GM18502 (cell line): ENCODE results near the gene TVP23A.
"Not testable (repeated sequence)": the region's sequence is repeated elsewhere in the genome, so short reads cannot be mapped to it uniquely, and the experiment has no call there.

Source experiments
- ATAC-seq: cut with Tn5 transposase; IDR thresholded peaks from one replicate; pipeline ENCODE4 v1.9.1; 2021; ENCODE audit warnings: mild to moderate bottlenecking; ENCODE audit not compliant: unreplicated experiment, poor library complexity

The TVP23A gene

DNA sequence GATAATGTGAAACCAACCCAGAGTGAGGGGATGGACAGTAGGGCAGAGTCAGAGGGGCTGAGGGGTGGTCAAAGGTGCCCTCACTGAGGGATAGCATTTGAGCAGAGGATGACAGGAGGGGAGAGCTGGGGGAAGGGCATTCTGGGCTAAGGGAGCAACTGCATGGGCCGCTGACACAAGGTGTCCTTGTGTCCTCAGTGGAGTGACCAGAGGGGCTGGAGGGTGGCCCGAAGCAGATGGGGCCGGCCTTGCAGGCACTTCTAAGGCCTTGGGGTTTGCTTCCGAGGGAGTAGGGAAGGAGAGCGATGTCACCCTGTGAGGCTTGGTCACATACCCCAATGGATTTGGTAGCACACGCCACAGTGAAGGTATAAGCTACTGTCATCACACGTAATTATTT, 64.9 kb downstream of the TVP23A start:
- ATAC-seq, result no peak

DNA sequence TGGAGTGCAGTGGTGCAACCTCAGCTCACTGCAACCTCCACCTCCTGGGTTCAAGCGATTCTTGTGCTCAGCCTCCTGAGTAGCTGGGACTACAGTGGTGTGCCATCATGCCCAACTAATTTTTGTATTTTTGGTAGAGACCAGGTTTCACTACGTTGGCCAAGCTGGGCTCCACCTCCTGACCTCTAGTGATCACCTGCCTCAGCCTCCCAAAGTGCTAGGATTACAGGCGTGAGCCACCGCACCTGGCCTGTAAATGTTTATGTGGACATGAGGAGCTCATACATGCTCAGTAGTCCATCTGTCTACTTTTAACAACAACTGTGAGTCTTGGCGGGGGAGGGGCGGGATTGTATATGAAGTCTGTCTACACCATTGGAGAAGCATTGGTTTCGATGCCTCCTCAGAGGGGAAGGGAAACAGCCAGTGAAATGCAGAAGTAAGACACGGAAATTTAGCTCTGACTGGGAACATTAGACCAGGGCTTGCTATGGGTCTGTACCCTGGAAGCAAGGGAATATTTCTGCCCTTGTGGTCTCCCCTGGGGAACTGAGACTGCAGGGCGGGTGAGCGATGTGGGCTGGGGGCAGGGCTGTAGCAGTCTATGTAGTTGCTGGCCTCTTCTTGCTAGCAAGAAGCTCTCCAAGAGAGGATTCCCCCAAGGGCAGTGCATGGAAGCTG, 65.6 kb downstream of the TVP23A start:
- ATAC-seq, result peak; percentile 74

DNA sequence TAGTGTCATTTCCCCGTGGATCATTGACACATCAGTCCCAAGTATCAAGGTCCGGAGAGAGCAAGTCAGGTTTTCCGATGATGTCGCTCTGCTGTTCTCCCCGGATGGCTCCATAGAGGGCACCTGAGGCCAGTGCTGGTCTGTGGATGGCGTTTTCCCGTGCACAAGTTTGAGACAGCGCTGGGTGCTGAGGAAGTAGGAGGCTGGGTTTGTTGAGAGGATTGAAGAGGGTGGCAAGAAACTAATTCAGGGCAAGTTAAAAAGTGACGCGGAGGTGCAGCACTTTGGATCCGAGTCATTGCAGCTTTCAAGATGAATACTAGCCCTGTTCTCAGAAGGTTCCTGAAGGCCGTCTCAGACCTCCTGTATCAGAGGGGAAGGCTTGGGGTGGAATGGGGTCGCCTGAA, 67.3 kb downstream of the TVP23A start:
- ATAC-seq, result no peak

GRCh38 chr16:10750793-10751192, 67.8 kb downstream of the TVP23A start:
- no peak for ATAC-seq

GRCh38 chr16:10745841-10746240, 72.8 kb downstream of the TVP23A start:
- no peak for ATAC-seq

DNA sequence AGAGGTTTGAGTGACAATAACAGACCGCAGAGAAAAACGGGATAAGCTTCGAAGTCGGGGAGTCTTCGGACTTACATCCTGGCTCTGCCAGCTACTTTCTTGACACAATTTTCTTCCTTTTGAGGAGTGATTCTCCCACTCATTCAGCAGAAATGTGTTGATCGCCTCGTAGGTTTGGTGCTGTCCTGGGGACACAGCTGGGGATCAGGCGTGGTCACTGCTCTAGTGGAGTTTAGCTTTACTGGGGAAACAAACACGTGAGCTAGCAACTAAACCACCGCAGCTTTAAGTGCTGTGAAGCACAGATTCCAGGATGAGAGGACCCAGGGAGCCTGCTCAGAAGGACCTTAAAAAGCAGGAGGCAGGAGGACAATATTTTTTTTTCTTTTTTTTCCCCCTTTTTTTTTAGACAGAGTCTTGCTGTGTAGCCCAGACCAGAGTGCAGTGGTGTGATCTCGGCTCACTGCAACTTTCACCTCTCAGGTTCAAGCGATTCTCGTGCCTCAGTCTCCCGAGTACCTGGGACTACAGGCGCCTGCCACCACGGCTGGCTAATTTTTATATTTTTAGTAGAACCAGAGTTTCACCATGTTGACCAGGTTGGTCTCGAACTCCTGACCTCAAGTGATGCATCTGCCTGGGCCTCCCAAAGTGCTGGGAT, 74.1 kb downstream of the TVP23A start:
- no peak for ATAC-seq

DNA sequence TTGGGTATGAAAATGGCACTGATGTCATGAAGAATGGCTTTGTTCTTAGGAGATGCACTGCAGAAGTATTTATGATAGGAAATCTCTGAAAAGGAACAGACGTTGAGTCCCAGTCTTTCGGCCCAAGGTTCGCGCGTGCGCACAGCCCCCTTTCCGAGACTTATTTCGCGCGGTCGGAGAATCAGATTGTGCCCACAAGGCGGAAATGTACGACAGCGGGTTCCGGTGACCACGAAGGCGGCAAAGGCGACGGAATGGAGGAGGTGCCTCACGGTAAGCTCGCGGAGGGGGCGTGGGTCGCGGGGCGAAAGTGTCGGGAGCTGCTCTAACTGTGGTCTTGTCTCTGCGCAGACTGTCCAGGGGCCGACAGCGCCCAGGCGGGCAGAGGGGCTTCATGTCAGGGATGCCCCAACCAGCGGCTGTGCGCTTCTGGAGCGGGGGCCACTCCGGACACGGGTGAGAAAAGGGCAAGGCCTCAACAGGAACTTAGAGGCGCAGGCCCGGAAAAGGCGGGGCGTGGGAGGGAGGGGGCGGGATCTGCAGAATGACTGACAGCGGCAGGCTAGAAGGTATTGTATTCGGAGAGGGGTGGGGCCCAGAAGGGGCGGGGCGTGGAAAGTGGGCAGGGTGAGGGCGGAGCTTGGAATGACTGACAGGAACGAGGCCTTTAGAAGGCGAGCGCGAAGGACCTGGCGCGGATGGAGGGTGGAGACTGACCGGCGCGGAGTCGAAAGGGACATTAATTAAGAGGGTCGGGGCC, 74.8 kb downstream of the TVP23A start, which contains the start of gene NUBP1:
TSS of gene NUBP1 (plus strand) at position 233 of the 760 bp plus-strand sequence. CDS start at position 255, 22 bp downstream.
- ATAC-seq, result peak; percentile 82

DNA sequence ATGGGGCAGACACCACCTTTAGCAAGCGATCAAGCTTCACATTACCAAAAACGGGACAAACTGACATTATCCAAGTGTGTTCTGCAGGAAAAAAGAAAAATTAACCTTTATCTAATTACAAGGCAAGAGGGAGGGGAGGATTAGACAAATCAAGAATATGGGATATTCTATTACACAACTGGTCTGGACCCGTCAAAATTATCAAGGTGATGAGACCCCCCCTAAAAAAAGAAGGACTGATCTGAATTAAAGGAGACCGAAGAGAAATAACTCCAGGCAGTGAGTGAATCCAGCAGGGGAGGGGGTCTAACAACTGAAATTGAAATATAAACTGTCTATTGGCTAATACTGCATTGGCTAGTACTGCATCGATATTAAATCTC, 75.4 kb downstream of the TVP23A start:
- no peak for ATAC-seq

GRCh38 chr16:10741844-10742243, 76.8 kb downstream of the TVP23A start:
- ATAC-seq, result no peak

DNA sequence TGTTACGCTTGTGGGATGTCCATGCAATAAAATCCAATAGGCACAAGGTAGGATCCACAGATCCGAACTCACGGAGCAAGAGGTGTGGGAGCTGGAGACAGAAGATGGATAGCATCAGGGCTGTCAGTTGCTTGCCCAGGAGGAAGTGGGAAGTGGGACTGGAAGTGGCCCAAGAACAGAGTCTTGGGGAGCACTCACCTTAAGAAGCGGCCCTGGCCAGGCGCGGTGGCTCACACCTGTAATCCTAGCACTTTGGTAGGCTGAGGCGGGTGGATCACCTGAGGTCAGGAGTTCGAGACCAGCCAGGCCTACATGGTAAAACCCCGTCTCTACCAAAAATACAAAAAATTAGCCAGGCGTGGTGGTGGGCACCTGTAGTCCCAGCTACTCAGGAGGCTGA, 77.3 kb downstream of the TVP23A start:
- ATAC-seq, result not testable (repeated sequence)

DNA sequence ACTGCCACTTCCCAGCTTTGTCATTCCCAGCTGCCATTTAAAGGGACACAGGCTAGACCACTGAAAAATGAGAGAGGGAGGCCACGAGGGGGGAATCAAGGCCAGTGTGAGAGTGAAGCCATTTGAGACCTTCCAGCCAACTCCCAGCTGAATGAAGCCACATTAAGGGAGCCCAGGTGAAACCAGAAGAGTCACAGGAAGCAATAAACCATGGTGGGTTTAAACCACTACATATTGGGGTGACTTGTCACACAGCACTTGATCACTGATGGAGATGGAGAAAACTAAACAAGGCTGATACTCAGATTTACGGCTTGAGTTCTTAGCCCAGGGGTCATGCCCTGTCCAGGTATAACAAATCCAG, 77.8 kb downstream of the TVP23A start:
- ATAC-seq, result no peak

DNA sequence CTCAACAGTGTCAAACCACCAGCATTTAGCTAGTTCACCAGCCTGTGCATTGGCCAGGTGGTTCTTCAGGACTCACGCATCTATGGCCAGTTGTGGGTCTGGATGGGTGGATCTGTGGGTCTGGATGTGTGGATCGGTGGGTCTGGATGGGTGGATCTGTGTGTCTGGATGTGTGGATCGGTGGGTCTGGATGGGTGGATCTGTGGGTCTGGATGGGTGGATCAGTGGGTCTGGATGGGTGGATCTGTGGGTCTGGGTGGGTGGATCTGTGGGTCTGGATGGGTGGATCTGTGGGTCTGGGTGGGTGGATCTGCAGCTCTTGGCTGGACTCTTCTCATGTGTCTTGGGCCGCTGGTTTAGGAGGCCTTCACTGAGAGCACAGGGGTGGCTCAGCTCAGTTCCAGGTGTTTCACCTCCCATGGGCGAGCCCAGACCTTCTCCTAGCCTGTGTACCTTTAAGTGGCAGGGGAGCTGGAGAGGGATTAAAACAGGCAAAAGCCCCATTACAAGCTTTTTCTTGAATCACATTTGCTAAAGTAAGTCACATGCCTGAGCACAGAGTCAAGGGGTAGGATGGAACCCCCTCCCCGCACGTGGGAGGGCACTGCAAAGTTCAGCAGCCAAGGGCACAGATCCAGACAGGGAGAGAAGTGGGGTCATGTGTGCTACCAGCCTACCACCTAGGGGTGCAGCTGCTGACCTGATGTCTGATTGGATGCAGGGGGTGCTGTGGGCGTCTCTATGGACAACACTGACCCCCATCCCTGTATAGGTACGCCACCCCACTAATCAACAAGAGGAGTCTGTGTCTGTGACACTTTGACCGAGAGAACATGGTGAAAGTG, 78.4 kb downstream of the TVP23A start:
- no peak for ATAC-seq

DNA sequence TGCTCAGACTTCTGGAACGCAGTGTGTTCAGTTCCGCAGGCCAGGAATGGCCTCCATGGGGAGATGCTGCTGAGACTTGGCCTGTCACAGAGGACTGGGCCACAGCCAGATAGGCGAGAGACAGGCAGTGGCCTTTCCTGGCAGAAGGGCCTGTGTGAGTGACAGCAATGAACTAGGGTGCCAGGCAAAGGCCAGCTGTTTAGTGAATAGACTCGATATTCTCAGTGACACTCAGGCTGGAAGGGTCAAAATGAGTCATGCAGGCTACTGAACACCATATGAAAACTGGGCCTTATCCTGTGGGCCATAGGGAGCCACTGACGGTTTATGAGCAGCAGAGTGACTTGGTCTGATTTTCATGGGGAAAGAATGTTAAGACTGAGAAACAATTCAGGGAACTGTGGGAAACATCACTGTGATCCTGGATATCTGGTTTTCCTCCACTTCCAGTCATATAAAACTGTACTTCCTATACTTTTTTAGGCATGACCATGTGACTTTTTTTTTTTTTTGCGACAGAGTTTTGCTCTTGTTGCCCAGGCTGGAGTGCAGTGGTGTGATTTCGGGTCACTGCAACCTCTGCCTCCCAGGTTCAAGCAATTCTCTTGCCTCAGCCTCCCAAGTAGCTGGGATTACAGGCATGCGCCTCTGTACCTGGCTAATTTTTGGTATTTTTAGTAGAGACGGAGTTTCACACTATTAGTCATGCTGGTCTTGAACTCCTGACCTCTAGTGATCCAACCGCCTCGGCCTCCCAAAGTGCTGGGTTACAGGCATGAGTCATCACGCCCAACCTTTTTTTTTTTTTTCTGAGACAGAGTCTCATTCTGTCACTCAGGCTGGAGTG, 80.1 kb downstream of the TVP23A start:
- peak; percentile 71 for ATAC-seq

DNA sequence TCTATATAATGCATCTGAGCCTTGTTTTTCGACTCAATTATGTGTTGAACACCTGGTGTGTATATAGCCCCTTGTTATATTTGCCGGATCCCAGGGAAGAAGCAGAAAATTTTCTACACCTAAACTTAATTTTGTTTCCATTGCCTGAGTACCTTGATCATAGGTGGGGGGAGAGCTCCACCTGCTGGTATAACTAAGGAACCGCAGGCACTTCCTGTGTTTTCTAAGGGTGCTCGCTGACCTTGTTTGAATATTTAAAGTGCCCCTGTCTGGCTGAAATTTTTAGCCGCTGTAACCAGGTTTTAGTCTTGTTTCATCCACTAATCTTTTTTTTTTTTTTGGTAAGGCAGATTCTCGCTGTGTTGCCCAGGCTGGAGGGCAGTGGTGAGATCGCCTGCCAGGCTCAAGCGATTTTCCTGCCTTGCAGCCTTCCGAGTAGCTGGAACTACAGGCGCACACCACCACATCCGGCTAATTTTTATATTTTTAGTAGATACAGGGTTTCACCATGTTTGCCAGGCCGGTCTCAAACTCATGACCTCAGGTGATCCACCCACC, 81.4 kb downstream of the TVP23A start:
- ATAC-seq, result peak; percentile 37

GRCh38 chr16:10731790-10732189, 86.8 kb downstream of the TVP23A start:
- ATAC-seq, result no peak

- no peak for ATAC-seq
Measured at GRCh38 chr16:10729104-10730048, 89.2 kb downstream of the TVP23A start.

GRCh38 chr16:10728003-10728887, 90.3 kb downstream of the TVP23A start:
- ATAC-seq, result no peak
